Karpas-422 (cell line): Measurements from ENCODE around the gene WDR83. TPM values are rescaled to one million over a fixed set of nuclear protein-coding genes. Genes with fewer than 3 reads are reported as not detected.
"Not testable (repeated sequence)": the region's sequence is repeated elsewhere in the genome, so short reads cannot be mapped to it uniquely, and the experiment has no call there.

Experiments
- DNase-seq: peaks from one replicate; pipeline ENCODE4 v3.0.0-alpha.2; 2015
- H2AFZ ChIP-seq: fragments of 200-600 bp; sonication (generic); 2 replicates; pipeline ENCODE4 v1.6.1; 2014; ENCODE audit warnings: antibody characterized with exemption, low read length, mixed read lengths
- H3K27ac ChIP-seq: fragments of 200-600 bp; sonication (generic); 2 replicates; pipeline ENCODE4 v1.5.1; 2014; ENCODE audit warnings: mild to moderate bottlenecking, low read length, moderate library complexity
- H3K27me3 ChIP-seq: fragments of 200-600 bp; sonication (generic); 2 replicates; pipeline ENCODE4 v1.6.1; 2014; ENCODE audit warnings: low read length, mixed read lengths
- H3K36me3 ChIP-seq: fragments of 200-600 bp; sonication (generic); 2 replicates; pipeline ENCODE4 v1.6.1; 2014; ENCODE audit warnings: low read length, mixed read lengths; ENCODE audit not compliant: insufficient read depth
- H3K4me1 ChIP-seq: fragments of 200-600 bp; sonication (generic); 2 replicates; pipeline ENCODE4 v1.6.1; 2014; ENCODE audit warnings: mild to moderate bottlenecking, low read length, mixed read lengths
- H3K4me2 ChIP-seq: fragments of 200-600 bp; sonication (generic); 2 replicates; pipeline ENCODE4 v1.6.1; 2014; ENCODE audit warnings: low read length, low read depth, mild to moderate bottlenecking; ENCODE audit not compliant: poor library complexity, severe bottlenecking
- H3K4me3 ChIP-seq: fragments of 200-600 bp; sonication (generic); 2 replicates; pipeline ENCODE4 v1.5.1; 2014; ENCODE audit warnings: mild to moderate bottlenecking, antibody characterized with exemption, low read length, mixed read lengths
- H3K79me2 ChIP-seq: fragments of 200-600 bp; sonication (generic); 2 replicates; pipeline ENCODE4 v1.6.1; 2014; ENCODE audit warnings: mild to moderate bottlenecking, low read length, mixed read lengths
- H3K9ac ChIP-seq: fragments of 200-600 bp; sonication (generic); 2 replicates; pipeline ENCODE4 v1.6.0; 2014; ENCODE audit warnings: low read length
- H3K9me2 ChIP-seq: fragments of 200-600 bp; sonication (generic), shearing (Covaris generic); replicated peaks from 2 replicates; pipeline ENCODE4 v1.6.0; 2014; ENCODE audit warnings: mild to moderate bottlenecking, low read length, moderate library complexity; ENCODE audit not compliant: insufficient read depth
- H3K9me3 ChIP-seq: fragments of 300-700, 200-600 bp; sonication (generic); 2 replicates; pipeline ENCODE4 v1.6.1; 2014; ENCODE audit warnings: low read length, mixed read lengths
- H4K20me1 ChIP-seq: fragments of 200-600 bp; sonication (generic); 2 replicates; pipeline ENCODE4 v1.6.1; 2014; ENCODE audit warnings: mild to moderate bottlenecking, antibody characterized with exemption, low read length, low read depth; ENCODE audit not compliant: insufficient read depth
- total RNA-seq: library from RNA; depleted of rRNA; stranded (reverse); fragments of >200 nt; shearing (Covaris generic); gene quantifications from 2 replicates; pipeline ENCODE4 v1.2.3, GENCODE V29; 2014; ENCODE audit warnings: low replicate concordance

WDR83 gene
- total RNA-seq, 1 experiment from 2014 or later, result 16.5 TPM

DNA sequence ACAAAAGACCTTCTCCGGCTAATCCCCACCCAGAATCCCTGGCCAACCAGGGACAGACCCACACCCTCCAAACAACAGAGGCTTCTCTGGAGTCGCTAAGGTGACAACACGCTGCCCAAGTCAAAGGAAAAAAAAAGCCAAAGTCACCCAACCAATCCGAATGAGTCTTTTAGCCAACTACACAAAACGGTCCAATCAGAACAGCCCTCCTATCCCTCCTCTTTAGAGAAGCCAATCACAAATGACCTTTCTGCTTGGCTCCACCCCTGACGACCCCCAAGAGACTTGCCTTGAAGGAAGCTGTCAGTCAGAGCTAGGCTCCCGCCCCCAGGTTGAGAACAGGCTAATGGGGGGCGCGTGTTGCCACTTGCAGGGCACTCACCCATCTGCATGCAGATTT lies 36.4 kb downstream of the WDR83 start:
- no peak overlapping the region for H3K27ac ChIP-seq
- no peak overlapping the region for H3K9ac ChIP-seq
- H3K79me2 ChIP-seq, result peaks cover 7% of the 10 kb centered on the region; the same call in 1 of the 2 replicates
- H3K4me3 ChIP-seq, result no peak overlapping the region
- H2AFZ ChIP-seq, result no peak overlapping the region
- no peaks in the 10 kb centered on the region for H3K27me3 ChIP-seq
- peaks cover 10% of the 10 kb centered on the region for H3K4me1 ChIP-seq
- peaks cover 17% of the 10 kb centered on the region for H4K20me1 ChIP-seq
- no peaks in the 10 kb centered on the region for H3K9me2 ChIP-seq
- peaks cover 23% of the 10 kb centered on the region for H3K36me3 ChIP-seq
- peak; percentile 97 for DNase-seq
- no peak overlapping the region for H3K4me2 ChIP-seq
- H3K9me3 ChIP-seq, result no peaks in the 10 kb centered on the region

DNA sequence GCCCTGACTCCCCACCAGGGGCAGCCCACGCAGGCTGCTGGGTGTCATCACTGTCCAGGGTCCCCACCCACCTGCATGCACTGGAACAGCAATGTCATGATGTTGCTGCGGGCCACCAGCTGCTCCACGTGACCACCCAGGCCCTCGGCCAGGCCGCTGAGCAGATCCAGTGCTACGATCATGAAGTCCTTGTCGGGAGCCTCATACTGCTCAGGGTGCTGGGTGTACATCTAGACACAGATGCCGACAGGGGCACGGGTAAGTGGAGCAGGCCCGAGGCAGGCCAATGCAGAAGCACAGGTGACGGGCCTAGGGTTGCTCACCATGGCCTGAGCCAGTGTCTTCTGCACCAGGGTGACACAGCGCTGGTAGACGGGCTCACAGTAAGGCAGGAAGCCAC lies 38.6 kb downstream of the WDR83 start:
- no peak overlapping the region for H3K4me3 ChIP-seq
- no peaks in the 10 kb centered on the region for H3K9me2 ChIP-seq
- H4K20me1 ChIP-seq, result peaks cover 17% of the 10 kb centered on the region
- no peak overlapping the region for H3K27ac ChIP-seq
- H3K36me3 ChIP-seq, result peaks cover 31% of the 10 kb centered on the region
- DNase-seq, result no peak
- H3K4me1 ChIP-seq, result peaks cover 10% of the 10 kb centered on the region
- no peak overlapping the region for H2AFZ ChIP-seq
- H3K4me2 ChIP-seq, result no peak overlapping the region
- H3K79me2 ChIP-seq, result peaks cover 5% of the 10 kb centered on the region; the same call in 1 of the 2 replicates
- no peak overlapping the region for H3K9ac ChIP-seq
- no peaks in the 10 kb centered on the region for H3K27me3 ChIP-seq
- no peaks in the 10 kb centered on the region for H3K9me3 ChIP-seq

DNA sequence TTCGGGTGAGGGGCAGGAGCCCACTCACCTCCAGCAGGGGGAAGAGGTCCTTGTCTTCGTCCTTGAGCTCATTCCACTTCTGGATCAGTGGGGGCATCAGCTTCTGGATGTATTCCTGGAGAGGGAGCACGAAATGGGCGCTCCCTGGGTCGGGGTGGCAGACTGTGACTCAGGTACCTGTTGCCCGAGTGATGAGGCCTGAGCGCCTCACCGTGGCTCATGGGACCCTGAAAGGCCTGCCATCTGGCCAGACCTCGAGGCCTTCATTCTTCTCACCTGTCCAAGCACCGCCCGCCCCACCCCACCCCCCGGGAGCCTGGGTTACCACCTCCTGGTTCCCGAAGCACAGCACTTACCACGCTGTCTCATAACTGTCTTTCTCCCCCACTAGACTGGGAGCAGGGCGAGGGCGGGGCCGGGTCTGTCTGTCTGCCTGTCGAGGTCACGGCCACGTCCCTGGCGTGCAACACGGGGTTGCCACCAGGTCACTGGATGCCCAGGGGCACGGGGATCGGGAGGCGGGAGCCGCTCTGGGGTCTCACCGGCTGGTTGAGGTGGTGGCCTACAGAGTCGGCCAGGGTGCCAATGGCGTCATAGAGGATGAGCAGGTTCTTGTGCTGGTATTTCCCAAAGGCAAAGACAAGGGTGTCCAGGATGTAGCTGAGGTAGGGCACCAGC lies 39.2 kb downstream of the WDR83 start:
- H3K4me3 ChIP-seq, result no peak overlapping the region
- H3K4me1 ChIP-seq, result peaks cover 10% of the 10 kb centered on the region
- H3K79me2 ChIP-seq, result peaks cover 5% of the 10 kb centered on the region; the same call in 1 of the 2 replicates
- no peak overlapping the region for H2AFZ ChIP-seq
- H3K9me2 ChIP-seq, result no peaks in the 10 kb centered on the region
- H3K4me2 ChIP-seq, result no peak overlapping the region
- H3K27ac ChIP-seq, result no peak overlapping the region
- H3K27me3 ChIP-seq, result no peaks in the 10 kb centered on the region
- H4K20me1 ChIP-seq, result peaks cover 17% of the 10 kb centered on the region
- no peak overlapping the region for H3K9ac ChIP-seq
- H3K9me3 ChIP-seq, result no peaks in the 10 kb centered on the region
- peaks cover 33% of the 10 kb centered on the region for H3K36me3 ChIP-seq
- no peak for DNase-seq

DNA sequence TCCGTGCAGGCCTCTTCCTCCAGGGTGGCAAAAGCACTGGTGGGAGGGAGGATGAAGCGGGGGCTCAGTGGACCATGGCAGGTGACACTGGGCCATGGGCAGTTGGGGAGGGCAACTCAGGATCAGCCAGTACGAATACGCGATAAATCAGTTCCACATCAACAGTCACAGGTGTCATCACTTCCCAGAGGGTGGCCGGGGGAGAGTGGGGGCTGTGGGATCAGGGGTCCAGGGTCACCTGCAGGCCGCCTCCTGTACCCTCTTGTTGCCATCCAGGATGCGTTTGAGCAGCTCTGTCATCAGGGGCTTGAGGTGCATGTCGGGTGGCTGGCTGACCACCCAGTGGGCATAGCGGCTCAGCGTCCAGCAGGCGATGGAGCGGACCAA lies 39.7 kb downstream of the WDR83 start:
- H3K79me2 ChIP-seq, result peaks cover 8% of the 10 kb centered on the region; the same call in 1 of the 2 replicates
- no peak overlapping the region for H3K27ac ChIP-seq
- H3K4me1 ChIP-seq, result peaks cover 10% of the 10 kb centered on the region
- peaks cover 16% of the 10 kb centered on the region for H4K20me1 ChIP-seq
- no peaks in the 10 kb centered on the region for H3K9me2 ChIP-seq
- DNase-seq, result no peak
- no peaks in the 10 kb centered on the region for H3K9me3 ChIP-seq
- no peak overlapping the region for H3K9ac ChIP-seq
- H3K36me3 ChIP-seq, result peaks cover 34% of the 10 kb centered on the region
- H3K27me3 ChIP-seq, result no peaks in the 10 kb centered on the region
- H3K4me3 ChIP-seq, result no peak overlapping the region
- H3K4me2 ChIP-seq, result no peak overlapping the region
- H2AFZ ChIP-seq, result no peak overlapping the region

DNA sequence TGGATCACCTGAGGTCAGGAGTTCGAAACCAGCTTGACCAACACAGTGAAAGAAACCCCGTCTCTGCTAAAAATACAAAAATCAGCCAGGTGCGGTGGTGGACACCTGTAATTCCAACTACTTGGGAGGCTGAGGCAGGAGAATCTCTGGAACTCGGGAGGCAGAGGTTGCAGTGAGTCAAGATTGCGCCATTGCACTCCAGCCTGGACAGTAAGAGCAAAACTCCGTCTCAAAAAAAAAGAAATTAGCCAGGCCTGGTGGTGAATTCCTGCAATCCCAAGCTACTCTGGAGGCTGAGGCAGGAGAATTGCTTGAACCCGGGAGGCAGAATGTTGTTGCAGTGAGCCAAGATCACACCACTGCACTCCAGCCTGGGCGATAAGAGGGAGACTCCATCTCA lies 42.0 kb downstream of the WDR83 start:
- Histone ChIP-seq H3K4me2 (no peak overlapping the region), H3K27ac (no peak overlapping the region), H3K79me2 (0 out of 2 replicates have a peak, but pooled peaks cover 6% of the 10 kb centered on the region), H3K4me1 (peaks cover 2% of the 10 kb centered on the region; the same call in 1 of the 2 replicates), H2AFZ (no peak overlapping the region), H4K20me1 (peaks cover 5% of the 10 kb centered on the region), H3K9ac (no peak overlapping the region), H3K9me3 (no peaks in the 10 kb centered on the region), H3K9me2 (no peaks in the 10 kb centered on the region), H3K36me3 (peaks cover 22% of the 10 kb centered on the region), H3K27me3 (no peaks in the 10 kb centered on the region), H3K4me3 (no peak overlapping the region)
- DNase-seq, result no peak

DNA sequence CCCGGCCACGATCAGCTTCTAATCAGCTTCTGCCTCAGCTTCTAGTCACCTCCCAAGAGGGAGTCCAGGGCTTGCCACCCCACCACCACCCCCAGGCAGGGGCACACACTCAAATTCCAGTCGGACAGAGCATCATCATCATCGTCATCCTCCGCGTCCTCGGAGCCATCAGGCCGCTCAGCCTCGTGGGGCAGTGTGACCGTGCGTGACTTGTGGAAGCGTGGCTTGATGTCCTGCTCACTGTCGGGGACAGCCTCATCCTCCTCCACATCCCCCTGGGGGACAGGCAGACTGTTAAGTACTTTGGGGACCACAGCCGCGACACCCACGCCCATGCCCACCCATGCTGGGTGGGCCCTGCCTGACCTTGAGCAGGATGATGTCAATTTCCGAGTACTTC lies 44.6 kb downstream of the WDR83 start:
- no peak for DNase-seq
- Histone ChIP-seq H3K9ac (no peak overlapping the region), H3K4me1 (no peaks in the 10 kb centered on the region), H3K9me3 (no peaks in the 10 kb centered on the region), H3K27me3 (no peaks in the 10 kb centered on the region), H3K4me2 (no peak overlapping the region), H4K20me1 (peaks cover 7% of the 10 kb centered on the region; the same call in 1 of the 2 replicates), H3K9me2 (no peaks in the 10 kb centered on the region), H3K27ac (no peak overlapping the region), H2AFZ (no peak overlapping the region), H3K36me3 (peaks cover 36% of the 10 kb centered on the region), H3K4me3 (no peak overlapping the region), H3K79me2 (peaks cover 6% of the 10 kb centered on the region; the same call in 1 of the 2 replicates)

DNA sequence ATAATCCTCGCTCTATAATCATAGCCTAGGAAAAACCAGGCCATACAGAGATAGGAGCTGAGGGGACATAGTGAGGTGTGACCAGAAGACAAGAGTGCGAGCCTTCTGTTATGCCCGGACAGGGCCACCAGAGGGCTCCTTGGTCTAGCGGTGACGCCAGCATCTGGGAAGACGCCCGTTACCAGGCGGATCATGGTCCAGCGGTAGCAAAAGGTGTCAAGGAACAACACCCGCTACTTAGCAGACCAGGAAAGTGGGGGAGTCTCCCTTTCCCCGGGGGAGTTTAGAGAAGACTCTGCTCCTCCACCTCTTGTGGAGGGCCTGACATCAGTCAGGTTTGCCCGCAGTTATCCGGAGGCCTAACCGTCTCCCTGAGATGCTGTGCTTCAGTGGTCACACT lies 45.5 kb downstream of the WDR83 start:
- not testable (repeated sequence) for H3K4me1 ChIP-seq, H3K4me3 ChIP-seq, H3K4me2 ChIP-seq, H3K27ac ChIP-seq, H3K9ac ChIP-seq, DNase-seq, H3K27me3 ChIP-seq, H3K9me2 ChIP-seq, H2AFZ ChIP-seq, H3K9me3 ChIP-seq
- peaks cover 13% of the 10 kb centered on the region; the same call in 1 of the 2 replicates for H3K79me2 ChIP-seq
- peaks cover 40% of the 10 kb centered on the region for H3K36me3 ChIP-seq
- peaks cover 11% of the 10 kb centered on the region; the same call in 1 of the 2 replicates for H4K20me1 ChIP-seq

DNA sequence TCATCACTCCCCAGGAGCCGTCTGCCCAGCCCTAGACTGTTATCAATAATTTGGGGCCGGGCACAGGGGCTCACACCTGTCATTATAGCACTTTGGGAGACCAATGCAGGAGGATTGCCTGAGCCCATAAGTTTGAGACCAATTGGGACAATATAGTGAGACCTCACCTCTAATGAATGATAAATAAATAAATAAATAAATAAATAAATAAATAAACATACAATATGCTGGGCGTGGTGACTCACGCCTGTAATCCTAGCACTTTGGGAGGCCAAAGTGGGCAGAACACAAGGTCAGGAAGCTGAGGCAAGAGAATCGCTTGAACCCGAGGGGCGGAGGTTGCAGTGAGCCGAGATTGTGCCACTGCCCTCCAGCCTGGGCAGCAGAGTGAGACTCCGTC lies 46.7 kb downstream of the WDR83 start:
- Histone ChIP-seq H3K79me2 (peaks cover 19% of the 10 kb centered on the region), H3K36me3 (peaks cover 42% of the 10 kb centered on the region), H4K20me1 (peaks cover 11% of the 10 kb centered on the region; the same call in 1 of the 2 replicates)
- H3K4me2 ChIP-seq, H3K9me2 ChIP-seq, H3K27ac ChIP-seq, H3K4me1 ChIP-seq, H3K4me3 ChIP-seq, H3K9me3 ChIP-seq, H3K27me3 ChIP-seq, DNase-seq, H3K9ac ChIP-seq, H2AFZ ChIP-seq: not testable (repeated sequence)
